Hindlimb muscle (tissue), 1 donor: Measurements from ENCODE around the gene MYCBPAP. TPM values are rescaled to one million over a fixed set of nuclear protein-coding genes. Genes with fewer than 3 reads are reported as not detected.
A peak's percentile ranks its signal among the peaks of the same experiment; 100 is the strongest.

Experiments
- DNase-seq: peaks from one replicate; pipeline ENCODE4 v3.0.0-alpha.2; 2013
- polyA plus RNA-seq: library from polyadenylated mRNA; unstranded; fragments of 120-200 nt; gene quantifications from one replicate; pipeline ENCODE4 v1.2.1, GENCODE V29; 2013; ENCODE audit not compliant: insufficient read length

The MYCBPAP gene
- polyA plus RNA-seq, 1 donor: 1.0 TPM

- DNase-seq: no peak
Observed at GRCh38 chr17:50491505-50491904, 16.7 kb upstream of the MYCBPAP start.

DNA sequence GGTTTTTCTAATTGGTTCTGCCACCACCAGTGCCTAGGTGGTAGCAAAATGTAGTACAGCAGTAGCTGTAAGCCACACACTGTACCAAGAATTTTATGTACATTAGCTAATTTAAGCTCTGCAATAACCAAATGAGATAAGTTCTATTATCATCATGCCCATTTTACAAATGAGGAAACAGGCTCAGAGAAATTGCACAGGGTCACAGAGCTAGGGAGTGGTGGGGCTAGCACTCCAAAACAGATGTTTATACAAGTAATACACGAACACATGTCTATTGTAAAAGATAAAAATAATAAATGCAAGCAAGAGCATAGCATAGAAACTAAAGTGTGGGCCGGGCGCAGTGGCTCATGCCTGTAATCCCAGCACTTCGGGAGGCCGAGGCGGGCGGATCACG is 16.0 kb upstream of the MYCBPAP start:
- no peak for DNase-seq

- no peak for DNase-seq
Observed at GRCh38 chr17:50493744-50494143, 14.5 kb upstream of the MYCBPAP start.

DNA sequence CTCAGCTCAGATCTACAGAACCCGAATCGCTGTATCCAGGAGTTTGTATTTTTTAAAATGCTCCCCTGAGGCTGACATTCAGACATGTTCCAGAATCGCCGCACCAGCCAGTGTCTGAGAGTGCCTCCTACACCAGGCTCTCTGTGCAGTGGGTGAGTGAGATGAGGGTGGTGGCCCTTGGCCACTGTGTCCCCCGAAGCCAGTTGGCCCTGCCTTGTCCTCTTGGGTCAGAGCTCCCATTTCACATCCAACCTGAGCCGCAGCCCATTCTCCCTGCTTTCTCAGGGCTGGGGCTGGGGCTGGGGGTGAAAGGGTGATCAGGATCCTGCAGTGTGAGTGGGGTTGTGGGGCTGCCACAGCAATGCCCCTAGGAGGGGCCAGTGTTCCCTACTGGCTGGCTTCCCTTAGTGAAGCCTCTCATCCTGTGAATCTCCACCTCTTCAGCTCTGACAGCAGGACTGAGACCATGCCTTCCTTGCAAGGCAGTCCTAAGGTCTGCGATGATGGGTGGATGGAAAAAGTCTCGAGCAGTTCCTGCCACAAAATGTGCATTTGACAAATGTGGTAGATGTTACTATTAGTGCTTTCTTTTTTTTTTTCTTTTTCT is 12.9 kb upstream of the MYCBPAP start:
- no peak for DNase-seq

GRCh38 chr17:50495918-50496317 is 12.3 kb upstream of the MYCBPAP start:
- no peak for DNase-seq

GRCh38 chr17:50498021-50498874 is 10.0 kb upstream of the MYCBPAP start:
- DNase-seq: no peak

GRCh38 chr17:50499270-50499669 is 9.0 kb upstream of the MYCBPAP start:
- no peak for DNase-seq

DNA sequence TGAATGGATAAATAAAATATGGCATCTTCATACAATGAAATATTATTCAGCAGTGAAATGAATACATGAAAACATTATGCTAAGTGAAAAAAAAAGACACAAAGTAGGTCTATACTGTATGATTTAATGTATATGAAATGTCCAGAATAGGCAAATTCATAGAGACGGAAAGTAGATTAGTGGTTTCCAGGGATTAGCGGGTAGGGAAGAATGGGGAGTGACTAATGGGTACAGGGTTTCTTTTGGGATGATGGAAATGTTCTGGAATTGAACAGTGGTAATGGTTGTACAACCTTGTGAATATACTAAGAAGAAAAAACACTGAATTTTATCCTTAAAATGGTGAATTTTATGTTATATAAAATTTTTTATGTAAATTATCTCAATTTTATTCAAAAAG is 8.5 kb upstream of the MYCBPAP start:
- DNase-seq: no peak

DNA sequence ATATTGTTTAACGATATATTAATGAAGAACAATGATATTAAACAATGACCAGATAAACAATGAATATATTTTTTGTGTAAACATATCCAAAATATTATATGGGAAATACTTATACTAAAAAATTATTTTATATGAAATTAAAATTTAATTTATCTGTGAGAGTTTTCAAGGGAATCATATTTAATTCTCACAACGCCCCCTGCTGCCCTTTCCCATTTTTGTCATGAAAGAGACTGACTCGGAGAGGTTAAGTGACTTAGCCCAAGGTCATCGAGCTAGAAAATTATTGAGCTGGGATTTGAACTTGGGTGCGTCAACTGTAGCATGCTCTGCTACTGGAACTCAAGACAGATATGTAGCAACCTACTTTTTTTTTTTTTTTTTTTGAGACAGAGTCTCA is 7.2 kb upstream of the MYCBPAP start:
- no peak for DNase-seq

DNA sequence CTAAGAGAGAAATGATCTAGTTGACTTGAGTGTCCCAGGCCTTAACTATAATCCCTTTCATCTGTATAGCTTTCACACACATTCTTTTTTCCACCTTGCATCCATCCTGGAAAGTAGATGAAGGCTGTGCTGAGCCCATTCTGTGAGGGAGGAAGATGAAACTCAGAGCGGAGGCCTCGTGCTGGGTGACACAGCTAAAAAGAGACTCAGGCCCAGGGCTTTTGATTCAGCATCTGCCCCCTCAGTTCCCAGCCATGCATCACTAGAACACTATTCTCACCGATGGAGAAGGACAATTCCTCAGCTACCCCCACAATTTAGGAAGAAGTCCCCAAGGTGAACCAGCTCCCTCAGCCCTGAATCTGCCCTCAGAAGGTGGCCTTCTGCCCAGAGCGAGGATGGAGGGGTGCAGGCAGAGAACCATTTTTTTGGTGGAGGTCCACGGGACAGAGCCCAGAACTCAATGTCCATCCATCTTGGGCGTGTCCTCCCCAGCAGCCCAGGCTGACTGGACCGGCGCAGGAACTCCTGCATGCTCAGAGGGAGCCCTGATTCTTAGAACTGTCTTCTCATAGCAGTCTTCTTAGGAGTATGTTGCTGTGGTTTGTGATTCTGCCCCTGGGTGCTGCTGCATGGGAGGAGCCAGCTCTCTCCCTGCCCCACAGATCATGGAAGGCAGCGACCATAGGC is 5.8 kb upstream of the MYCBPAP start:
- no peak for DNase-seq

GRCh38 chr17:50505591-50506130 is 2.6 kb upstream of the MYCBPAP start:
- DNase-seq: no peak

DNA sequence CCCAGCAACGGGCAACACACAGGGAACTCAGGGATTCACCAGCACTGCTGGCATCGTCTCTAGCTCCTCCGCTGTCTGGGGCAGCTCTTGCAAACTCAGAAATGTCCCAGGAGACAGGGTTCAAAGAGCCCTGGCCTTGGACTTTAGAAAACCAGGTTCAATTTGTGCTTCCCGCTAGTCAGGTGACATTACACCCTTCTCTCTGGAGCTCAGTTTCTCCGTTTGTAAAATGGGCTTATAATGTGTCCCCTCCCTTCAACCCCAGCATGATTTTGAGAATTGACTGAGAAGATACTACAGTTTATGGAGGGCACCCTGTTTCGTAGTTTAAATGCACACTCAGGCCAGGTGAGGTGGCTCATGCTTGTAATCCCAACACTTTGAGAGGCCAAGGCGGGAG is 1.9 kb upstream of the MYCBPAP start:
- DNase-seq: no peak

- DNase-seq: peak; percentile 48
Observed at GRCh38 chr17:50508573-50509460, 578 bp downstream of the MYCBPAP start.

GRCh38 chr17:50511058-50511457 is 2.8 kb downstream of the MYCBPAP start:
- DNase-seq: no peak

DNA sequence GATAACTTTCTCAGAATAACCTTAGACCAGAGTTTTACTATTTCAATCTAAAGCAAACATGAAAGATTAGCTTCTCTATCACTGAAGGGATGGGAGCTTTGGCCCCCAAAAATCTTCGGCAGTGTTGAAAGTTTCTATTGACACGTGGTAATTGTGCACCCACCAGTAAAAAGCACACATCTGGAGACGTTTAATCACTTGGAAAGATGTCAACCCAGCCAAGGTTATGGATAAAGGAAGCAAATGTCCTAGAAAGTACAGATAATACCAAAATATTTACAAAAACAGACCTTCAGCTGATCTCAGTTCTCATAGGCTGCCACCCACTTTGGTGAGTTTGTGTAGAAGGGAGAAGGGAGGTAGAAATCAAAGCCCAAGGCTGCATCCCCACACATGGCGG is 5.3 kb downstream of the MYCBPAP start:
- no peak for DNase-seq

- DNase-seq: no peak
Observed at GRCh38 chr17:50514388-50514787, 6.1 kb downstream of the MYCBPAP start.

DNA sequence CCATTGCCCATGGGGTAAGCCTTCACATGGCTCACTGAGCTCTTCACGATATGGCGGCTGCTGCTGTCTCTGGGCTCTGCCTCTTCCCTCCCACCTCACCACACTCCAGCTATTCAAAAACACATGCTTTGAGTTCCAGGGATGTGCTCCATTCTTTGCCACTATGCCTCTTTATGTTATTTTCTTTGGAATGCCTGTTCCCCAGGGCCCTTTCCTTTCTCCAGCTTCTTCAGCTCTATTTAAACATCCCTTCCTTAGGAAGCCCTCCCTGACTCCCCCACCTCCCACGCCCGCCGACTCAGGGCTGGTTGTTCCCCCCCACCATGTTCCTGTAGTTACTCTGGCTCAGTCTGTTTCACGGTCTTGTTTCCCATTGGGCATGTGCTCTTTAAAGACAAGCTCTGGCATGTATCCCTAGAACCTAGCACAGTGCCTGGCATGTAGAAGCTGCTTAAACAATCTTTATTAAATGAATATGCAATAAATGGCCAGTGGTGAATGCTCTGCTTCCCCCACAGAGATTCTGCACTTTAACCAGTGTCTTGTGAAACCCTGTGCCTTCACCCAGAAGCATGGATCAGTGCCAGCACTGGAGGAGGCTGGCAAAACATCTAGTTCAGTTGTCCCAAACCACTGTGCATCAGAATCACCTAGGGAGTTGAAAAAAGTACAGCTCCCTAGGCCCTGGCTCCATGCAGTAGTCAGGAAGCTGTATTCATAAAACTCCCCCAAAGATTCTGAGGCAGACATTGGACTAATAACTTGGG is 6.9 kb downstream of the MYCBPAP start:
- no peak for DNase-seq

GRCh38 chr17:50517011-50517410 is 8.8 kb downstream of the MYCBPAP start:
- no peak for DNase-seq

DNA sequence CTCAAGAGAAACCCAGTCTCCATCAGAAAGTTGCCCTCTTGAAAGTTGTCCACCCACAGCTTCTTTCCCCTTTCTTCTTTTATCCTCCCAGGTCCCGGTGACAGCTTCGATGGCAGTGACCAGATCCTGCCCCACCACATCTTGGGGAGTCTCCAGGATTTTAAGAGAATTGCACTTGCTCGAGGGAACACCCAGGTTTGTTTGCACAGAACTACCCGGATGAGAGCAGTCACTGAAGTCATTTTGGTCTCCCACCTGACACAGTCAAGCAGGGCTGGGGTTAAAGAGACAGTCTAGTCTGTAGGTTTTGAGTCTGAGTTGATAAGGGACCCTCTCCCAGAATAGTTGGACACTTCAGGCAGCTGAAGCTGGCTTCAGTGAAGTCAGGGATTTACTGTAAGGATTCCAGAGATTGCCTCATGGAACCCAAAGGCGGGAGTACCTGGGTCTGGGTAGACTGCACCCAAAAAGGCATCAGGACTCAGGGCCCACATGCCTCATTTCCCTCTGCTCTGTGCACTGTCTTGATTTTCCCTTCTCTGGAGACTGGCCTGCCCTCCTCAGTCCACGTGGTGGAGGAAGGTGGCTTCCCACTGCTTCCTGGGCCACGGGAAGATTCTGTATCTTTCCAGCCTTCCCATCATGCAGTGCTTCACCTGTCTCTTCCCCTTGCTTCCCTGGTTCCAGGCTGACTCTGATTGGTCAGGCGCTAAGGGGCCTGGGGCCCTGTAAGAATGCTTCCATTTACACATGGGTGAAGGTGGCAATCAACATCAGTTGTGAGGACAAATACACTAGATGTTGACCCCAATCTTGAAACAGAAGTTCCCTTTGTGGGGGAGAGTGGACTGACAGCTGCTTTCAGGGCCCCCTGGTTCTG is 9.5 kb downstream of the MYCBPAP start:
- no peak for DNase-seq

DNA sequence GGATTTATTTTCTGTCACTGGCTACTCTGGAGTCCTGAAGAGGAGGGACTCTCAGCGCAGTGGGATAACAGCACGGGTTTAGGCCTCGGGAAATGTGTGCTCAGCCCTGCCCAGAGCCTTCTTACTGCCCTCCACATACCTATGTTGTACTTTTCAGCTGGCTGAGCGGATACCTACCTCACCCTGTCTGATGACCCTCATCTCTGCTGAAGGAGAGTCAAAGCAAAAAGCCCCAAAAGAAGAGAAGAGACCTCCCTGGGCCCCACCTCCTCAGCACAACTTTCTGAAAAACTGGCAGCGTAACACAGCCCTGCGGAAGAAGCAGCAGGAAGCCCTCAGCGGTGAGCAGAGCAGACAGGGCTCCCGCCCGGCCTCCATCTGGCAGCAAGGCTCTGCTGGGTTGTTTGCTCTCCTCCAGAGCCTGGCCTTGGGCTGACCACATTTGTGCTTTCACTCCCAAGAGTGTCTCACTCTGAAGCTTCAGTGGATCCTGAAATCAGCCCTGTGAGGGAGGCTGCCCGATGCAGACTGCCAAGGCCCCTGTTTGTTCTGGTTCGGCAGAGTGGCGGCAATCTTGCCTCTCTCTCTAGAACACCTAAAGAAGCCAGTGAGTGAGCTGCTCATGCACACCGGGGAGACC is 10.3 kb downstream of the MYCBPAP start:
- DNase-seq: no peak
